Mesendoderm (in vitro differentiated cells): ENCODE measurements around the gene PPP4C.
"Not testable (repeated sequence)": the region's sequence is repeated elsewhere in the genome, so short reads cannot be mapped to it uniquely, and the experiment has no call there.

ENCODE experiments used
- DNase-seq: peaks from one replicate; pipeline ENCODE4 v3.0.0; 2013
- H2AK5ac ChIP-seq: 2 replicates; pipeline ENCODE4 v1.6.1; 2013; ENCODE audit warnings: low read length, inconsistent platforms
- H2BK120ac ChIP-seq: 2 replicates; pipeline ENCODE4 v1.6.1; 2013; ENCODE audit warnings: low read depth, mild to moderate bottlenecking, low read length, moderate library complexity, mixed read lengths
- H2BK15ac ChIP-seq: replicated peaks from 2 replicates; pipeline ENCODE4 v1.6.1; 2013; ENCODE audit warnings: low read depth, mild to moderate bottlenecking, moderate library complexity
- H2BK5ac ChIP-seq: 2 replicates; pipeline ENCODE4 v1.6.1; 2013; ENCODE audit warnings: low read length, inconsistent platforms
- H3K18ac ChIP-seq: 2 replicates; pipeline ENCODE4 v1.6.1; 2013; ENCODE audit warnings: mild to moderate bottlenecking, low read length, mixed read lengths
- H3K23ac ChIP-seq: one replicate; pipeline ENCODE4 v1.6.1; 2013; ENCODE audit warnings: low read length
- H3K27ac ChIP-seq: 2 replicates; pipeline ENCODE4 v1.5.1; 2013; ENCODE audit warnings: low read depth, mild to moderate bottlenecking, inconsistent platforms, low read length, moderate library complexity
- H3K27me3 ChIP-seq: 2 replicates; pipeline ENCODE4 v1.6.1; 2013; ENCODE audit warnings: low read length, control low read depth, mild to moderate bottlenecking, inconsistent platforms; ENCODE audit not compliant: insufficient read depth, poor library complexity
- H3K36me3 ChIP-seq: 2 replicates; pipeline ENCODE4 v1.6.1; 2013; ENCODE audit warnings: low read length, inconsistent platforms; ENCODE audit not compliant: control insufficient read depth, insufficient read depth
- H3K4ac ChIP-seq: one replicate; pipeline ENCODE4 v1.6.1; 2013; ENCODE audit warnings: low read depth, mild to moderate bottlenecking, low read length, moderate library complexity
- H3K4me1 ChIP-seq: 2 replicates; pipeline ENCODE4 v1.6.1; 2013; ENCODE audit warnings: low read depth, low read length, inconsistent platforms; ENCODE audit not compliant: control insufficient read depth
- H3K4me2 ChIP-seq: 2 replicates; pipeline ENCODE4 v1.6.1; 2013; ENCODE audit warnings: low read length
- H3K4me3 ChIP-seq: 2 replicates; pipeline ENCODE4 v1.5.1; 2013; ENCODE audit warnings: mild to moderate bottlenecking, low read length
- H3K56ac ChIP-seq: one replicate; pipeline ENCODE4 v1.6.1; 2013; ENCODE audit warnings: low read length
- H3K79me1 ChIP-seq: 2 replicates; pipeline ENCODE4 v1.6.1; 2013; ENCODE audit warnings: low read length, inconsistent platforms
- H3K79me2 ChIP-seq: 2 replicates; pipeline ENCODE4 v1.6.1; 2013; ENCODE audit warnings: mild to moderate bottlenecking, low read length; ENCODE audit not compliant: control insufficient read depth, insufficient read depth
- H3K9ac ChIP-seq: 2 replicates; pipeline ENCODE4 v1.6.1; 2013; ENCODE audit warnings: low read length, inconsistent platforms
- H4K5ac ChIP-seq: one replicate; pipeline ENCODE4 v1.6.1; 2013; ENCODE audit warnings: low read length
- H4K8ac ChIP-seq: one replicate; pipeline ENCODE4 v1.6.1; 2013; ENCODE audit warnings: low read depth, mild to moderate bottlenecking, control low read depth, low read length, moderate library complexity
- WGBS: extraction: QIAGEN DNeasy Blood & Tissue Kit; methylation state at CpG from one replicate; pipeline ENCODE4 v1.1.7; 2013; ENCODE audit warnings: low lambda C conversion rate, missing lambda C conversion rate; ENCODE audit not compliant: insufficient coverage; ENCODE audit errors: extremely low coverage; 5-methylcytosine and 5-hydroxymethylcytosine counted together

PPP4C gene

DNA sequence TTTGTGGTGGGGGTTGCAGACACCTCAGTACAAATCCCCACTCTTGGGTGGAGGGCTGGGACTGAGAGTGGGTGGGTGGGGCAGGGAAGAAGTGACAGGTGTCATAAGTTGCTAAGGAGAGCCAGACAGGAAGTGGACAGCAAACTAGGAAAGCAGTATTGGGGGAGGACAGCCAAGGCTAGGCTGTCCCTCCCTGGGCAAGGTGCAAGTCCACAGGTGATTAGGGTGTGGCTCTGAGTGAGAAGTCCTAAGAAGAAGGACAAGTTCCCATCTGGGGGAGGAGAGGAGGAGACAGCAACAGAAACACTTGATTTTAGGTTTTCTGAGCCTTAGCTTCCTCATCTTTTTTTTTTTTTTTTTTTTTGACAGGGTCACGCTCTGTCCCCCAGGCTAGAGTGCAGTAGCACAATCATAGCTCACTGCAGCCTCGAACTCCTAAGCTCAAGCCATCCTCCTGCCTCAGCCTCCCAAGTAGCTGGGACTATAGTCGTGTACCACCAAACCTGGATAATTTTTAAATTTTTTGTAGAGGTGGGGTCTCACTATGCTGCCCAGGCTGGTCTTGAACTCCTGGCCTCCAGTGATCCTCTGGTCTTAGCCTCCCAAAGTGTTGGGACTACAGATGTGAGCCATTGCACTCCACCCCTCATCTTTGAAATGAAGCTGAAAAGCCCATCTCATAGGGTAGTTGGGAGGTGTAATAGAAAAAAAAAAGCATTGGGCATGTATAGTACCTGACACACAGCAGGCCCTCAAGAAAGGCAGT lies 44.7 kb downstream of the PPP4C start:
- Histone ChIP-seq H3K23ac (no peak overlapping the region), H3K79me2 (no peaks in the 10 kb centered on the region), H3K36me3 (peaks cover 7% of the 10 kb centered on the region), H3K4me1 (peaks cover 2% of the 10 kb centered on the region), H3K27ac (no peak overlapping the region), H3K9ac (no peak overlapping the region), H3K27me3 (no peaks in the 10 kb centered on the region), H3K18ac (no peak overlapping the region), H4K5ac (no peak overlapping the region), H2BK120ac (no peak overlapping the region), H4K8ac (no peak overlapping the region), H3K56ac (no peak overlapping the region), H3K4me3 (no peak overlapping the region), H2BK15ac (no peak overlapping the region), H3K4me2 (no peak overlapping the region), H3K79me1 (no peaks in the 10 kb centered on the region), H2BK5ac (no peak overlapping the region), H3K4ac (no peak overlapping the region), H2AK5ac (no peak overlapping the region)
- DNase-seq = no peak
- WGBS = no CpG with 5 or more reads among the region's 3 CpGs

DNA sequence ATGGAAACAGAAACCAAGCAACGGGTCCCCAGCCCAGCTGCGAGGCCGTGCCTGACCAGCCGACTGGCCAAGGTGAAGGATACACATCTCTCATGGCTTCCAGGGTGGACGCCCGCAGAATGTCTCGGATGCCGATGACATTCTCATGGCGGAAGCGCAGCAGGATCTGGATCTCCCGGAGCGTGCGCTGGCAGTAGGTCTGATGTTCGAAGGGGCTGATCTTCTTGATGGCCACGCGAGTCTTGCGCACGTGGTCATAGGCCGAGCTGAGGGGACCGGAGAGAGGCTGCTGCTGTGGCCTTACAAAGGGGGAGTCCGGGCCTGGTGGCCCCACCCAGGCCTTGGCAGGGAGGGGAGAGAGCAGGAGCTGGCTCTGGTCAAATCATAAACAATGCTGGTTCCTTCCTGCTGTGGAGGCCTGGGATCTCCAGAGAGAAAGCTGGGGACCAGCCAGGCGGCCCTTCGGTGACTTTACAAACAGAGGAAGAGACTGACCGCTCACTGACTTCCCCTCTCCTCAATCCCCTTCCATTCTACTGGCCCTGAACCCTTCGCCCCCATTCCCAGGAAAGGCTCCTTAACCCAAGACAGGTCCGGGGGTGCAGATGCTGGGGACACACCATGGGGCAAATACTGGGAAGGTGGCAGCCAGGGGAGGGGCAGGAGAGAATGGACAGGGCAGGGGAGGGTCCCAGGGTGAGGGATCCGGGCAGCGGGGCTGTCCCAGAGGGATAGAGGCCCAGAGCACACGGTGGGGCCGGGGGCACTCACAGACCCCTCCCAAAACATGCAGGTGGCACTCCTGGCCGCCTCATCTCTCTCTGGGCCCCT lies 46.2 kb downstream of the PPP4C start:
- Histone ChIP-seq H3K4me2 (peak overlapping the region; percentile 56), H3K4me3 (peak overlapping the region; percentile 11), H2BK120ac (no peak overlapping the region), H3K4ac (peak overlapping the region; percentile 25), H3K36me3 (peaks cover 7% of the 10 kb centered on the region), H3K4me1 (peaks cover 2% of the 10 kb centered on the region), H2BK15ac (no peak overlapping the region), H2AK5ac (no peak overlapping the region), H3K18ac (peak overlapping the region; percentile 81), H3K27ac (no peak overlapping the region), H3K79me2 (no peaks in the 10 kb centered on the region), H2BK5ac (no peak overlapping the region), H3K79me1 (no peaks in the 10 kb centered on the region), H3K23ac (no peak overlapping the region), H3K27me3 (no peaks in the 10 kb centered on the region), H3K9ac (peak overlapping the region; percentile 83), H3K56ac (peak overlapping the region; percentile 93), H4K5ac (no peak overlapping the region), H4K8ac (no peak overlapping the region)
- no CpG with 5 or more reads among the region's 31 CpGs for WGBS
- no peak for DNase-seq

DNA sequence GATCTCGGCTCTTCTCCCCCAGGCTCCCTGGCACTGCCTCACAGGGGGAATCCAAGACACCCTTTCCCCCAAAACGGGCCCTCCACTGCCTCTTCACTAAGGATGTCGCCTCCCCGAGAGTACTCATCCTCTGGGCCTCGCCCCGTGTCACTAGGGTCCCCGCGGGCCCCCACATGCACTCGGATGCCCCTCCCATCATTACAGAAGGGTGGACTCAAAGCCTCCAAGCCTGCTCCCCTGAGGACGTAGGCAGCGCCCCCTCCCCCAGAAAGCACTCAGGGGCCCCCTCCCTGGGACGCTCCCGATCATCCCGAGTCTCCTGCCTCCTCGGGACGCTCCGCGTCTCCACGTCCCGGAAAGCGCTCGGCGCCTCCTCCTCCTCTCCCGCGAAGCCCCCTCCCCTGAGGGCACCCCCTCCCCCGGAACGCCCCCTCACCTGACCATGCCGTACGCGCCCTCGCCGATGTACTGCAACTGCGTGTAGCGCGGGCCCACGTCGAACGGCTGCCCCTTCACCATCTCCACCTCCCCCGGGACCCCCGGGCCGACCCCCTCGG lies 46.9 kb downstream of the PPP4C start:
- H3K79me2 ChIP-seq = no peaks in the 10 kb centered on the region
- H3K56ac ChIP-seq = peak overlapping the region; percentile 93
- peak overlapping the region; percentile 58 for H4K8ac ChIP-seq
- WGBS = no CpG with 5 or more reads among the region's 42 CpGs
- no peak for DNase-seq
- no peak overlapping the region for H2BK120ac ChIP-seq
- peak overlapping the region; percentile 56 for H3K4me2 ChIP-seq
- H3K79me1 ChIP-seq = no peaks in the 10 kb centered on the region
- H3K18ac ChIP-seq = peak overlapping the region; percentile 81
- H3K27me3 ChIP-seq = no peaks in the 10 kb centered on the region
- H3K4me1 ChIP-seq = peaks cover 2% of the 10 kb centered on the region
- H3K23ac ChIP-seq = no peak overlapping the region
- H3K4ac ChIP-seq = peak overlapping the region; percentile 25
- H3K4me3 ChIP-seq = peak overlapping the region; percentile 11
- no peak overlapping the region for H2BK5ac ChIP-seq
- no peak overlapping the region for H2AK5ac ChIP-seq
- H3K9ac ChIP-seq = peak overlapping the region; percentile 83
- H4K5ac ChIP-seq = no peak overlapping the region
- no peak overlapping the region for H3K27ac ChIP-seq
- H3K36me3 ChIP-seq = peaks cover 2% of the 10 kb centered on the region
- H2BK15ac ChIP-seq = no peak overlapping the region

DNA sequence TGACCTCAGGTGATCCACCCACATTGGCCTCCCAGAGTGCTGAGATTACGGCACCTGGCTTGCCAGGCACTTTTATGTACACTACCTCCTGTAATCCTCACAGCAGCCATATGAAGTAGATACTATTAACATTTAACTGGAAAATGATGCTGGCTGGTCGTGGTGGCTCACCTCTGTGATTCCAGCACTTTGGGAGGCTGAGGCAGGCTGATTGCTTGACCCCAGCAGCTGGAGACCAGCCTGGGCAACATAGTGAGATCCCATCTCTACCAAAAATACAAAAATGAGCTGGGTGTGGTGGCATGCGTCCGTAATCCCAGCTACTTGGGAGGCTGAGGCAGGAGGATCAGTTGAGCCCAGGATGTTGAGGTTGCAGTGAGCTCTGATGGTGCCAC lies 49.2 kb downstream of the PPP4C start:
- Histone ChIP-seq H3K4ac (no peak overlapping the region), H2BK5ac (no peak overlapping the region), H3K18ac (no peak overlapping the region), H2BK120ac (no peak overlapping the region), H3K4me3 (no peak overlapping the region), H2AK5ac (no peak overlapping the region), H3K79me2 (no peaks in the 10 kb centered on the region), H4K5ac (no peak overlapping the region), H3K9ac (no peak overlapping the region), H3K4me2 (no peak overlapping the region), H4K8ac (no peak overlapping the region), H3K27ac (no peak overlapping the region), H3K56ac (no peak overlapping the region), H3K27me3 (no peaks in the 10 kb centered on the region), H3K4me1 (peaks cover 2% of the 10 kb centered on the region), H3K36me3 (no peaks in the 10 kb centered on the region), H3K23ac (no peak overlapping the region), H2BK15ac (no peak overlapping the region), H3K79me1 (no peaks in the 10 kb centered on the region)
- DNase-seq = no peak
- no CpG with 5 or more reads among the region's 4 CpGs for WGBS

DNA sequence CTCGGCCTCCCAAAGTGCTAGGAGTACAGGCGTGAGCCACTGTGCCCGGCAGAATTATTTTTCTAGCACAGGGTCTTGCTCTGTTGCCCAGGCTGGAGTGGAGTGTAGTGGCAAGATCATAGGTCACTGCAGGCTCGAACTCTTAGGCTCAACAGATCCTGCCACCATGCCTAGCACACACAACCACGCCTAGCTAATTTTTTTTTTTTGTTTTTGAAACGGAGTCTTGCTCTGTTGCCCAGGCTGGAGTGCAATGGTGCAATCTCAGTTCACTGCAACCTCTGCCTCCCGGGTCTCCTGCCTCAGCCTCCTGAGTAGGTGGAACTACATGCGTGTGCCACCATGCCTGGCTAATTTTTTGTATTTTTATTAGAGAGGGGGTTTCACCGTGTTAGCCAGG lies 49.9 kb downstream of the PPP4C start:
- H3K27me3 ChIP-seq, H3K79me1 ChIP-seq: not testable (repeated sequence)

More for the DNA sequence above, 49.9 kb downstream of the PPP4C start:
- not testable (repeated sequence) for H3K4me1 ChIP-seq, H3K18ac ChIP-seq, DNase-seq, H3K4me2 ChIP-seq, H2BK120ac ChIP-seq, H4K8ac ChIP-seq, H3K27ac ChIP-seq, H2BK5ac ChIP-seq, H3K4me3 ChIP-seq, H4K5ac ChIP-seq, H3K4ac ChIP-seq, H2AK5ac ChIP-seq, H3K9ac ChIP-seq, H3K36me3 ChIP-seq, H3K23ac ChIP-seq, H3K79me2 ChIP-seq, H2BK15ac ChIP-seq, H3K56ac ChIP-seq
- no CpG with 5 or more reads among the region's 9 CpGs for WGBS
